Smooth muscle cell (in vitro differentiated cells): ENCODE measurements around the gene INPPL1. TPM values are rescaled to one million over a fixed set of nuclear protein-coding genes. Genes with fewer than 3 reads are reported as not detected.

Source experiments
- DNase-seq: peaks from one replicate; lab custom pipeline; 2025; ENCODE audit not compliant: unreplicated experiment; lab: John Stamatoyannopoulos, UW
- H2AFZ ChIP-seq: fragments of 200-600 bp; sonication (generic); 2 replicates; pipeline ENCODE4 v1.6.0; 2016; ENCODE audit warnings: antibody characterized with exemption, low read depth, mild to moderate bottlenecking
- H3F3A ChIP-seq: fragments of 200-600 bp; sonication (generic); 2 replicates; pipeline ENCODE4 v1.6.0; 2017; ENCODE audit warnings: antibody characterized with exemption, low read depth
- H3K27ac ChIP-seq: fragments of 200-600 bp; sonication (generic); 2 replicates; pipeline ENCODE4 v1.5.1; 2016; ENCODE audit warnings: low read depth, mild to moderate bottlenecking
- H3K27me3 ChIP-seq: fragments of 200-600 bp; sonication (generic); 2 replicates; pipeline ENCODE4 v1.6.1; 2016; ENCODE audit warnings: low read depth, mild to moderate bottlenecking
- H3K36me3 ChIP-seq: fragments of 200-600 bp; sonication (generic); 2 replicates; pipeline ENCODE4 v1.5.1; 2016; ENCODE audit warnings: low read depth
- H3K4me1 ChIP-seq: fragments of 200-600 bp; sonication (generic); 2 replicates; pipeline ENCODE4 v1.5.1; 2016; ENCODE audit warnings: low read depth
- H3K4me2 ChIP-seq: fragments of 200-600 bp; sonication (generic); 2 replicates; pipeline ENCODE4 v1.6.0; 2016; ENCODE audit warnings: mild to moderate bottlenecking
- H3K4me3 ChIP-seq: fragments of 200-600 bp; sonication (generic); 2 replicates; pipeline ENCODE4 v1.5.1; 2016; ENCODE audit warnings: mild to moderate bottlenecking
- H3K79me2 ChIP-seq: fragments of 200-600 bp; sonication (generic); 2 replicates; pipeline ENCODE4 v1.6.0; 2016; ENCODE audit warnings: low read depth, mild to moderate bottlenecking
- H3K9ac ChIP-seq: fragments of 200-600 bp; sonication (generic); 2 replicates; pipeline ENCODE4 v1.6.0; 2016; ENCODE audit warnings: low read depth
- H3K9me3 ChIP-seq: fragments of 200-600 bp; sonication (generic); replicated peaks from 2 replicates; pipeline ENCODE4 v1.5.1; 2016; ENCODE audit warnings: low read depth
- H4K20me1 ChIP-seq: fragments of 200-600 bp; sonication (generic); 2 replicates; pipeline ENCODE4 v1.6.0; 2016; ENCODE audit warnings: low read depth
- CTCF ChIP-seq: fragments of 200-600 bp; sonication (generic); IDR thresholded peaks from 2 replicates; pipeline ENCODE4 v1.5.1; 2017; ENCODE audit warnings: borderline replicate concordance, mild to moderate bottlenecking, antibody characterized with exemption; ENCODE audit not compliant: insufficient read depth, poor library complexity, severe bottlenecking
- WGBS: methylation state at CpG from one replicate; pipeline ENCODE4 v1.1.7; 2016; ENCODE audit warnings: low lambda C conversion rate; 5-methylcytosine and 5-hydroxymethylcytosine counted together
- polyA plus RNA-seq: library from polyadenylated mRNA; unstranded; fragments of >200 nt; fragmentation: Nextera tagmentation; extraction: Ambion mirVana; gene quantifications from 2 replicates; pipeline ENCODE4 v1.2.1, GENCODE V29; 2016
- total RNA-seq: library from RNA; depleted of rRNA; stranded (reverse); fragments of >200 nt; gene quantifications from 2 replicates; pipeline ENCODE4 v1.2.3, GENCODE V29; 2014

Gene INPPL1
- total and polyA plus RNA-seq, 2 experiments from 2014 or later: 71.6 to 95.6 TPM

- Histone ChIP-seq H3K9me3 (no peaks in the 10 kb centered on the region), H3K79me2 (no peaks in the 10 kb centered on the region), H3K27ac (no peak overlapping the region), H3K36me3 (no peaks in the 10 kb centered on the region), H2AFZ (no peak overlapping the region), H4K20me1 (no peaks in the 10 kb centered on the region), H3K4me3 (no peak overlapping the region), H3K27me3 (no peaks in the 10 kb centered on the region), H3K4me1 (peaks cover 10% of the 10 kb centered on the region), H3F3A (no peaks in the 10 kb centered on the region), H3K9ac (no peak overlapping the region), H3K4me2 (no peak overlapping the region)
- no peak for TF ChIP-seq CTCF
- WGBS: 60% methylated on average over 3 of the region's 3 CpGs
- no peak for DNase-seq
Measured at GRCh38 chr11:72189455-72190250, 34.9 kb upstream of the INPPL1 start.

- H4K20me1 ChIP-seq: no peaks in the 10 kb centered on the region
- no peak for DNase-seq
- H3K9ac ChIP-seq: no peak overlapping the region
- H3K27me3 ChIP-seq: no peaks in the 10 kb centered on the region
- no peaks in the 10 kb centered on the region for H3F3A ChIP-seq
- H3K79me2 ChIP-seq: no peaks in the 10 kb centered on the region
- peaks cover 10% of the 10 kb centered on the region for H3K4me1 ChIP-seq
- no peaks in the 10 kb centered on the region for H3K9me3 ChIP-seq
- no peak overlapping the region for H3K4me3 ChIP-seq
- no peak for TF ChIP-seq CTCF
- no peak overlapping the region for H2AFZ ChIP-seq
- H3K4me2 ChIP-seq: no peak overlapping the region
- H3K36me3 ChIP-seq: no peaks in the 10 kb centered on the region
- no peak overlapping the region for H3K27ac ChIP-seq
- WGBS: 90% methylated on average over 5 of the region's 5 CpGs
Measured at GRCh38 chr11:72190631-72191071, 33.9 kb upstream of the INPPL1 start.

GRCh38 chr11:72191961-72192381, 32.6 kb upstream of the INPPL1 start, which contains the start of gene FOLR1:
FOLR1 (plus strand) TSS chr11:72192140; CDS start chr11:72192174, 34 bp downstream.
- 28% methylated on average over 5 of the region's 5 CpGs for WGBS
- H2AFZ ChIP-seq: no peak within 1 kb of the TSS

More at GRCh38 chr11:72191961-72192381, 32.6 kb upstream of the INPPL1 start, which contains the start of gene FOLR1:
- Histone ChIP-seq H3K9ac (no peak within 1 kb of the TSS), H3K4me1 (peaks cover 10% of the 10 kb centered on the region), H3K27me3 (no peaks in the 10 kb centered on the region), H4K20me1 (no peaks in the 10 kb centered on the region), H3K79me2 (no peaks in the 10 kb centered on the region), H3K4me3 (no peak within 1 kb of the TSS), H3K9me3 (no peaks in the 10 kb centered on the region), H3F3A (no peaks in the 10 kb centered on the region), H3K27ac (peak within 1 kb of the TSS; percentile 23), H3K36me3 (no peaks in the 10 kb centered on the region), H3K4me2 (peak within 1 kb of the TSS; percentile 14)
- no peak for DNase-seq
- no peak for TF ChIP-seq CTCF
